Measurements from ENCODE around the gene CGB2. TPM values are rescaled to one million over a fixed set of nuclear protein-coding genes. Genes with fewer than 3 reads are reported as not detected.

Gene CGB2
- total RNA-seq, 2 donors from 2014 or later: 0.57 TPM; not detected in 1

DNA sequence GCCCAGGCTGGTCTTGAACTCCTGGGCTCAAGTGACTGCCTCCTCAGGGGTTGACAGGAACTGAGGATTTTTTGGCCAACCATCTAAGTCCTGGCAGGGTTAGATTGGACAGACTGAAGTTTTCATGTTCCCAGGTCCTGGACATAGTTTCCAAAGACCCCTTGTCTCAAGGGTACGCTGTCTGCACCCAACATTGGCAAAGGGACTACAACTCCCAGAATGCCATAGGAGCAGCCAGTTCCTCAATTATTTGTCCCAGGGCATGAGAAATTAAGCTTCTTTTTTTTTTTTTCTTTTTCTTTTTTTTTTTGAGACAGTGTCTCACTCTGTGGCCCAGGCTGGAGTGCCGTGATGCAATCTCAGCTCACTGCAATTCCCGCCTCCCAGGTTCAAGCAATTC lies 45.5 kb upstream of the CGB2 start:
- no peak overlapping the region for H3K4me3 ChIP-seq (ENCODE audit: low read length)
- Mint-ChIP-seq H3K36me3 (ENCODE audit: low read depth) (peaks cover 74% of the 10 kb centered on the region), H3K9me3 (no peaks in the 10 kb centered on the region), H3K4me1 (peaks cover 6% of the 10 kb centered on the region), H3K4me3 (no peak overlapping the region), H3K27ac (no peak overlapping the region), H3K27me3 (ENCODE audit: insufficient read depth) (no peaks in the 10 kb centered on the region)
- TF ChIP-seq, protein P1, sequence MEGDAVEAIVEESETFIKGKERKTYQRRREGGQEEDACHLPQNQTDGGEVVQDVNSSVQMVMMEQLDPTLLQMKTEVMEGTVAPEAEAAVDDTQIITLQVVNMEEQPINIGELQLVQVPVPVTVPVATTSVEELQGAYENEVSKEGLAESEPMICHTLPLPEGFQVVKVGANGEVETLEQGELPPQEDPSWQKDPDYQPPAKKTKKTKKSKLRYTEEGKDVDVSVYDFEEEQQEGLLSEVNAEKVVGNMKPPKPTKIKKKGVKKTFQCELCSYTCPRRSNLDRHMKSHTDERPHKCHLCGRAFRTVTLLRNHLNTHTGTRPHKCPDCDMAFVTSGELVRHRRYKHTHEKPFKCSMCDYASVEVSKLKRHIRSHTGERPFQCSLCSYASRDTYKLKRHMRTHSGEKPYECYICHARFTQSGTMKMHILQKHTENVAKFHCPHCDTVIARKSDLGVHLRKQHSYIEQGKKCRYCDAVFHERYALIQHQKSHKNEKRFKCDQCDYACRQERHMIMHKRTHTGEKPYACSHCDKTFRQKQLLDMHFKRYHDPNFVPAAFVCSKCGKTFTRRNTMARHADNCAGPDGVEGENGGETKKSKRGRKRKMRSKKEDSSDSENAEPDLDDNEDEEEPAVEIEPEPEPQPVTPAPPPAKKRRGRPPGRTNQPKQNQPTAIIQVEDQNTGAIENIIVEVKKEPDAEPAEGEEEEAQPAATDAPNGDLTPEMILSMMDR (conservative IDR thresholded peaks at IDR 0.05): no peak
- no peak for DNase-seq
- H3K9ac ChIP-seq (ENCODE audit: extremely low read depth, low read length, poor library complexity, severe bottlenecking): no peak overlapping the region
- no peaks in the 10 kb centered on the region for H3K27me3 ChIP-seq (ENCODE audit: control insufficient read depth, insufficient read depth, low read length, poor library complexity, severe bottlenecking)
- H3K4me1 ChIP-seq (ENCODE audit: control insufficient read depth, insufficient read depth, low read length): no peaks in the 10 kb centered on the region
- no peaks in the 10 kb centered on the region for H3K9me3 ChIP-seq (ENCODE audit: control insufficient read depth, low read length)
- WGBS, 2 experiments (ENCODE audit: insufficient coverage in 1 of 2, insufficient read length in 1 of 2): 92 to 100% methylated on average over 2 to 3 of the region's 3 CpGs
- H3K27ac ChIP-seq (ENCODE audit: low read depth, low read length): no peak overlapping the region
- H3K36me3 ChIP-seq (ENCODE audit: control insufficient read depth, insufficient read depth, low read length): peaks cover 65% of the 10 kb centered on the region

DNA sequence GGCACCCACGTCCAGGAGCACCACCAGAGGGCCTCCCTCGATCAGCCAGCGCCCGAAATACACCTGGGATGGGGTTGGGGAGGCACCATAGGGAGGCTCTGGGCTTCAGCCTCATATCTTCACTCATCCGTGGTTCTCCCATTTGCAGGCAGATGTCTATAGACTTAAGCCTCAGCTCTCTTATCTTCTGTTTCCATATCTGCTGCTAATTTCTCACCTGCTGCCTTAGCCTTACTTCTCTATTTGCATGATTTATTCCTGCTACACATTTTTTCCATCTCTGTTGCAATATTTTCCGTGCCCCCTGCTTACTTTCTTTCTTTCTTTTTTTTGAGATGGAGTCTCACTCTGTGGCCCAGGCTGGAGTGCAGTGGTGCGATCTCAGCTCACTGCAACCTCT lies 44.4 kb upstream of the CGB2 start:
- H3K36me3 Mint-ChIP-seq (ENCODE audit: low read depth): peaks cover 63% of the 10 kb centered on the region
- peaks cover 54% of the 10 kb centered on the region for H3K36me3 ChIP-seq (ENCODE audit: control insufficient read depth, insufficient read depth, low read length)
- no peaks in the 10 kb centered on the region for H3K9me3 ChIP-seq (ENCODE audit: control insufficient read depth, low read length)
- DNase-seq: no peak
- peaks cover 11% of the 10 kb centered on the region for H3K4me1 Mint-ChIP-seq
- H3K27ac ChIP-seq (ENCODE audit: low read depth, low read length): no peak overlapping the region
- no peaks in the 10 kb centered on the region for H3K27me3 ChIP-seq (ENCODE audit: control insufficient read depth, insufficient read depth, low read length, poor library complexity, severe bottlenecking)
- TF ChIP-seq, protein P1 (conservative IDR thresholded peaks at IDR 0.05): peak; percentile 19
- no peak overlapping the region for H3K4me3 ChIP-seq (ENCODE audit: low read length)
- no peaks in the 10 kb centered on the region for H3K27me3 Mint-ChIP-seq (ENCODE audit: insufficient read depth)
- no peaks in the 10 kb centered on the region for H3K4me1 ChIP-seq (ENCODE audit: control insufficient read depth, insufficient read depth, low read length)
- H3K9me3 Mint-ChIP-seq: no peaks in the 10 kb centered on the region
- H3K4me3 Mint-ChIP-seq: no peak overlapping the region
- WGBS, 2 experiments (ENCODE audit: insufficient coverage in 1 of 2, insufficient read length in 1 of 2): 88 to 100% methylated on average over 4 to 7 of the region's 7 CpGs
- H3K9ac ChIP-seq (ENCODE audit: extremely low read depth, low read length, poor library complexity, severe bottlenecking): no peak overlapping the region
- H3K27ac Mint-ChIP-seq: peak overlapping the region; percentile 19

DNA sequence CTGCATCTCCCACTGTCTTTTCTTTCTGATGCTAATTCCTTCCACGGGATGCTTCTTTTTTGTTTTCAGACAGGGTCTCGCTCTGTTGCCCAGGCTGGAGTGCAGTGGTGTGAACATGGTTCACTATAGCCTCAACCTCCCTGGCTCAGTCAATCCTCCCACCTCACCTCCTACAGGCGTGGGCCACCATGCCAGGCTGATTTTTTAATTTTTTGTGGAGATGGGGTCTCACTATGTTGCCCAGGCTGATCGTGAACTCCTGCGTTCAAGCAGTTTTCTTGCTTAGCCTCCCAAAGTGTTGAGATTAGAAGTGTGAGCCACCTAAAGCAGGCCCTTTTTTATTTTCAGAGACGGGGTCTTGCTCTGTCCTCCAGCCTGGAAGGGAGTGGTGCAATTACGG lies 43.4 kb upstream of the CGB2 start:
- WGBS, 2 experiments (ENCODE audit: insufficient coverage in 1 of 2, insufficient read length in 1 of 2): 95% methylated on average over 5 to 7 of the region's 7 CpGs
- H3K4me3 Mint-ChIP-seq: no peak overlapping the region
- H3K27me3 Mint-ChIP-seq (ENCODE audit: insufficient read depth): no peaks in the 10 kb centered on the region
- no peaks in the 10 kb centered on the region for H3K9me3 Mint-ChIP-seq
- peaks cover 11% of the 10 kb centered on the region for H3K4me1 Mint-ChIP-seq
- Histone ChIP-seq H3K9ac (ENCODE audit: extremely low read depth, low read length, poor library complexity, severe bottlenecking) (no peak overlapping the region), H3K36me3 (ENCODE audit: control insufficient read depth, insufficient read depth, low read length) (peaks cover 45% of the 10 kb centered on the region), H3K9me3 (ENCODE audit: control insufficient read depth, low read length) (no peaks in the 10 kb centered on the region), H3K4me1 (ENCODE audit: control insufficient read depth, insufficient read depth, low read length) (no peaks in the 10 kb centered on the region), H3K27me3 (ENCODE audit: control insufficient read depth, insufficient read depth, low read length, poor library complexity, severe bottlenecking) (no peaks in the 10 kb centered on the region), H3K27ac (ENCODE audit: low read depth, low read length) (no peak overlapping the region), H3K4me3 (ENCODE audit: low read length) (no peak overlapping the region)
- DNase-seq: no peak
- peaks cover 54% of the 10 kb centered on the region for H3K36me3 Mint-ChIP-seq (ENCODE audit: low read depth)
- TF ChIP-seq, protein P1 (conservative IDR thresholded peaks at IDR 0.05): no peak
- H3K27ac Mint-ChIP-seq: no peak overlapping the region
